Activated CD4-positive, alpha-beta memory T cell treated with anti-CD3 and anti-CD28 coated beads for 36 hours (primary cell): ENCODE data around the gene PLEKHA8. TPM values are rescaled to one million over a fixed set of nuclear protein-coding genes. Genes with fewer than 3 reads are reported as not detected.

Experiments used
- CTCF ChIA-PET: fragments of 350-600 bp; sonication (Branson Sonifier 250); formaldehyde crosslinking; loops from one replicate; lab custom pipeline; 2021; ENCODE audit warnings: antibody characterized with exemption, inconsistent platforms; lab: Charles Lee
- POLR2A ChIA-PET: fragments of 350-600 bp; sonication (Branson Sonifier 250); formaldehyde crosslinking; loops from one replicate; lab custom pipeline; 2021; ENCODE audit warnings: antibody characterized with exemption; lab: Charles Lee
- DNase-seq: peaks from one replicate; pipeline ENCODE4 v3.0.0-alpha.2; 2020
- H3K27ac Mint-ChIP-seq: one replicate; pipeline ENCODE4 v1.8.0; 2021; ENCODE audit warnings: mixed read lengths
- H3K27me3 Mint-ChIP-seq: one replicate; pipeline ENCODE4 v1.8.0; 2021; ENCODE audit warnings: mixed read lengths
- H3K36me3 Mint-ChIP-seq: one replicate; pipeline ENCODE4 v1.8.0; 2021; ENCODE audit warnings: mixed read lengths
- H3K4me1 Mint-ChIP-seq: one replicate; pipeline ENCODE4 v1.8.0; 2021; ENCODE audit warnings: low read depth, mixed read lengths
- H3K4me3 Mint-ChIP-seq: one replicate; pipeline ENCODE4 v1.8.0; 2021; ENCODE audit warnings: mild to moderate bottlenecking, mixed read lengths
- H3K9me3 Mint-ChIP-seq: one replicate; pipeline ENCODE4 v1.8.0; 2021; ENCODE audit warnings: mixed read lengths
- intact Hi-C: fragments of 100-400 bp; cut with micrococcal nuclease; formaldehyde crosslinking; loops from one replicate; pipeline ENCODE4 v1.15.1; 2023
- total RNA-seq, 2 experiments: library from RNA; stranded (reverse); gene quantifications; one replicate each; pipeline ENCODE4 v1.2.3, GENCODE V29; 2021

PLEKHA8 gene
- total RNA-seq, 2 experiments from 2014 or later: 9.4 to 10.1 TPM

DNA sequence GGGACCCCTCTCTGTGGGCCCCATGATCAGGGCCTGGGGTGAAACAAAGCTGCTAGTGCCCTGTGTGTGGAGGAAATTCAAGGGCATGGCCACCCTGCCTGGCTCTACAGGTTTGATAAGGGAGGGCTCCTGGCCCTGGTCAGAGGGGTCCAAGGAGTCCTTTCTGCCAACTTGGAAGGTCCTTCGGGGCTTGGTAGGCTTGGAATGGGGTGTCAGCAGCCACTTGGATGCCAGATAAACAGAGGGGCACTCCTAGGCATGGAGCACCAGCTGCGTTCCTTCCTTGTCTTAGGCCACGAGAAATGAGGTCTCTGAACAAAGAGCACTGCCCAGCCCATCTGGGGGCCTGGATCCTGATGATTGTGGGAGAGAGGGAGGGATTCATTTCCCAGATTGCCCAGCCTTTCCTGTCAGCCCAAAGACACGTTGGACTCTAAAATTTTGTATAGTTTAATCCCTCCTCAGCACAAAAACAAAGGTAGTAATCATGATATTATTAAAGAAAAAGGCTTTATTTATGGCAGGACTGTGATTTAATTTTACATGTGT, 111.7 kb downstream of the PLEKHA8 start:
- Mint-ChIP-seq H3K27ac (no peak overlapping the region), H3K4me1 (no peaks in the 10 kb centered on the region), H3K4me3 (no peak overlapping the region), H3K9me3 (no peaks in the 10 kb centered on the region), H3K36me3 (no peaks in the 10 kb centered on the region), H3K27me3 (no peaks in the 10 kb centered on the region)
- no peak for DNase-seq
- CTCF ChIA-PET: no interaction called here
- intact Hi-C loops: loop anchor here (10.0 kb wide), 1 partner anchor 215 kb away; no protein-coding TSS in a partner anchor
- POLR2A ChIA-PET: no interaction called here

DNA sequence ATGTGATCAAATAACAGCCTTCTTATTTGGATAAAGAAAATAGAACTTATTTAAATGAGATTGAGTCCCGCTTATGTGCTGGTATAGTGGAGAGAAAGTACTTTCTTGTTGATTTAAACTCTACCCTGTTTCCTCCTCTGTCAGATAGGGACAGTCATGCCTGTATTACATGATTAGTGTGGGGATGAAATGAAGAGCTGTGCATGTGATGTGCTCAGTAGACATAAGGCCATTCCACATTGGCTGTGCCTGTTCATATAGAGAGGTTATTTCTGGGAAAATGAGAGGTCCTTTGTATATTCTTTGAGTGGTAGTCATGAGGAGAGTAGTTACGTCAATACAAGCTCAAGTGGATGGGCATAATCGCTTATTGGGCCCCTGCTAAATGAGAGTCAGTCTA, 112.2 kb downstream of the PLEKHA8 start:
- Mint-ChIP-seq H3K27ac (no peak overlapping the region), H3K4me1 (no peaks in the 10 kb centered on the region), H3K9me3 (no peaks in the 10 kb centered on the region), H3K4me3 (no peak overlapping the region), H3K27me3 (no peaks in the 10 kb centered on the region), H3K36me3 (no peaks in the 10 kb centered on the region)
- no peak for DNase-seq
- intact Hi-C loops: no loop called here
- POLR2A ChIA-PET: no interaction called here
- CTCF ChIA-PET: interaction anchor here (0.6 kb wide), 1 partner anchor 224 kb away, joined by 3 read pairs; no protein-coding TSS in a partner anchor

DNA sequence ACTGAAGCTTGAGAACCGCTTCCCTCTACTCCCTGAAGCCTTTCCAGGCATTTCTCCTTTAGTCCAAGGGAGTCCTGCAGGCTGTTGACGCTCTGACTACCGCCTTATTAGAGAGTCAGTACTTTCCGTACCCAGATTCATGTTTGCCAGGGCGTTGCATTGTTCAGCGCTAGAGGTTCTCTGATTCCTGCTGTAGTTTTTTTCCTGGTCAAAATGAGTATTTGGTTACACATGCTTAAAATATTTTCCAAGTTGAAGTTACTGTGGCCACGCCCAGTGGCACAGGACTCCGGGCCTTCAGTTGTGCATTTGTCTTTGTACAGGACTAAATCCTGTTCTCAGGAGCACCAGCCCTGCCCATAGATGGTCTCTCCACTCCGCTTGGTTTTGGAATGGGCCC, 114.5 kb downstream of the PLEKHA8 start:
- no peaks in the 10 kb centered on the region for H3K4me1 Mint-ChIP-seq
- no peaks in the 10 kb centered on the region for H3K27me3 Mint-ChIP-seq
- no peak overlapping the region for H3K4me3 Mint-ChIP-seq
- H3K36me3 Mint-ChIP-seq: no peaks in the 10 kb centered on the region
- no peaks in the 10 kb centered on the region for H3K9me3 Mint-ChIP-seq
- H3K27ac Mint-ChIP-seq: no peak overlapping the region
- intact Hi-C loops: no loop called here
- CTCF ChIA-PET: no interaction called here
- DNase-seq: no peak
- POLR2A ChIA-PET: no interaction called here

DNA sequence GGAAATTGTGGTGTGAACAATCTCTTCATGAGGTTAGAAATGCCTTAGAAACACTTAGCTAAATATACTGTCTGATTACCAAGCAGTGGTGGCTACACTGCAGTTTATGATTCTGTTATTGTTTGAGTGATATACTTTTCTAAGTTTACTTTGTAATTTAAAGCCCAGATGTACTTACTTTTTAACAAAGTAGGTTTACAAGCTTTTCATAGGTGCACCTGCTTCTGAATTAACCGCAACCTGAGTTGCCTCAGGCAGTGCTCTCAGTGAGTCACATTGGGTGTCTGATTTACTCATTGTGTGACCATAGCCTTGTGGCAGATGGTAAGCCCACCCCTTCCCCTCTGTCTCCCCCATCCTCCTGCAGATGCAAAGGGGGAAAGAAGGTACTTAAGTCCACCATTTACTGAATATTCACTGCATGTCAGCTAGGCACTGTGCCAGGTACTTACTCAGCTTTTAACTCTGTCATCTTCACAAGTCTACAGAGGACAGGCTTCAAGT, 115.6 kb downstream of the PLEKHA8 start:
- Mint-ChIP-seq H3K27ac (no peak overlapping the region), H3K27me3 (no peaks in the 10 kb centered on the region), H3K4me3 (no peak overlapping the region), H3K9me3 (no peaks in the 10 kb centered on the region), H3K4me1 (no peaks in the 10 kb centered on the region), H3K36me3 (no peaks in the 10 kb centered on the region)
- intact Hi-C loops: no loop called here
- ChIA-PET CTCF (interaction anchor here (0.6 kb wide), 1 partner anchor 132 kb away, joined by 3 read pairs; no protein-coding TSS in a partner anchor), POLR2A (no interaction called here)
- peak; percentile 25 for DNase-seq

DNA sequence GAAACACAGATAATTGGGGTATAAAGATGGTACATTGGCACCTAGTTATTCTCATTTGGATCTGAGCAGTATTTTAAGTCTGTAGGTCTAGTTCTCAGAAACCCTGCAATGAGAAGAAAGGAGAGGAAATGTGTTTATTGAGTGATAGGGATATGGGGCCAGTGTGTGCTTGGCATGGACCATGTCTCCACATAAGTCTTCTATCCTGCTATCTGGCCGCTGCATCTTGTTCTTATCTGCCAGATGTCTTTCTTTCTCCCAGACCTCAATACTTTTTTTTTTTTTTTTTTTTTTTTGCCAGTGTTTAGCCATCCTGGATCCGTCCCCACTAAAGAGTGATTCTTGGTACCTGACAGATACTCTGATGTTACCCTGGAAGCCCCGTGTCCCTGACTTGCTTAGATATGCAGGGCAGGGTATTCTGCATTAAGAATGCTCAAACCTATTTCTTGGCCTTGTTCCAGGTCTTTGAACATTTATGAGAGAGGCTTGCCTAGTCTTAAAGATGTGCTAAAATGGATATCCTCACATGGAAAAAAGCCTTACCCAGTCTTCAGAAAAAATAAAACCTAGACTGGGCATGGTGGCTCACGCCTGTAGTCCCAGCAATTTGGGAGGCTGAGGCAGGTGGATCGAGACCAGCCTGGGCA, 116.6 kb downstream of the PLEKHA8 start:
- DNase-seq: no peak
- Mint-ChIP-seq H3K27me3 (no peaks in the 10 kb centered on the region), H3K27ac (no peak overlapping the region), H3K4me1 (no peaks in the 10 kb centered on the region), H3K4me3 (no peak overlapping the region), H3K36me3 (no peaks in the 10 kb centered on the region), H3K9me3 (no peaks in the 10 kb centered on the region)
- intact Hi-C loops: no loop called here
- POLR2A ChIA-PET: no interaction called here
- CTCF ChIA-PET: no interaction called here

DNA sequence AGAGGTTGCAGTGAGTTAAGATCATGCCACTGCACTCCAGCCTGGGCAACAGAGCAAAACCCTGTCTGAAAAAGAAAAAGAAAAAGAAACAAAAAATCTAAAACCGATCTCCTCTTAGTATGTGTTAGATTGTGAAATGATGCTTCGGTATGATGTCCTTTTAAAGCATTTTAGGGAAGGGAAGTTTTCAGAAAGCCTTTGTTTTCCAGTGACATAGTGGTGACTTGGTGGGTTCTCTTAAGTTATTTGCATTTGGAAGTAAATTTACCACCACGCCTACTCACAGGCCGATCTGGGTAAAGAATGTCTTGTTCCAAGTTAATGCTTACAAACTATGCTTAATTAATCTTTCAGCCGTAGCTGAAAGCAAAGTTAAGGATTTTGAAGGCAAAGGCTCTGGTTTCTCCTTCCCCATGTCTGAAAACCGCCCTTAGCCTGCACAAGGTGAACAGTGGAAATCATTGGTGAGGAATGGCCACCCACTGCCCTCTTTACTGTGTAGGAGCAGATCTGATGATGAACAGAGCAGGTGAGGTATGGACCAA, 117.3 kb downstream of the PLEKHA8 start:
- Mint-ChIP-seq H3K27ac (no peak overlapping the region), H3K9me3 (no peaks in the 10 kb centered on the region), H3K4me1 (no peaks in the 10 kb centered on the region), H3K4me3 (no peak overlapping the region), H3K36me3 (peaks cover 2% of the 10 kb centered on the region), H3K27me3 (no peaks in the 10 kb centered on the region)
- intact Hi-C loops: no loop called here
- CTCF ChIA-PET: no interaction called here
- no peak for DNase-seq
- POLR2A ChIA-PET: no interaction called here

DNA sequence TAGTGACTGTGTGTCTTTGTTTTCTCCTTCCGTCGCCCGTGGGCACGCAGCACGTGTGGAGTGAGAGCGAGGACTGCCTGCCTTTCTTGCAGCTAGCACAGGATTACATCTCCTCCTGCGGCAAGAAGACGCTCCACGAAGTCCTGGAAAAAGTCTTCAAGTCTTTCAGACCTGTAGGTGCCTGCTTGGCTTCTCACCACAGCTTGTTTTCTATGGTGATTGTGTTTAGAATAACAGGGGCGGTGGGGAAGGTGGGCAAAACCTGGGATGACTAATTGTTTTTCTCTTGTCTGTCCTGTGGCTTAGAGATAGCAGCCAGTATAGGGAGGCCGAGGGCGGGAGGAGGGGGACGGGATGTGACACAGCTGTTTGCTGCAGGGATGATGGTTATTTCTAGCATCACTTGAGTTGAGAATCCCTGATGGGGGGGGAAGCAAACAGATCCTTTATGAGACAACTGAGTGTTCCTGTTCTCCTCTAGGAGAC, 118.0 kb downstream of the PLEKHA8 start:
- CTCF ChIA-PET: no interaction called here
- intact Hi-C loops: no loop called here
- no peaks in the 10 kb centered on the region for H3K9me3 Mint-ChIP-seq
- H3K27me3 Mint-ChIP-seq: no peaks in the 10 kb centered on the region
- POLR2A ChIA-PET: no interaction called here
- no peaks in the 10 kb centered on the region for H3K4me1 Mint-ChIP-seq
- H3K4me3 Mint-ChIP-seq: no peak overlapping the region
- no peak for DNase-seq
- H3K36me3 Mint-ChIP-seq: peaks cover 2% of the 10 kb centered on the region
- no peak overlapping the region for H3K27ac Mint-ChIP-seq

DNA sequence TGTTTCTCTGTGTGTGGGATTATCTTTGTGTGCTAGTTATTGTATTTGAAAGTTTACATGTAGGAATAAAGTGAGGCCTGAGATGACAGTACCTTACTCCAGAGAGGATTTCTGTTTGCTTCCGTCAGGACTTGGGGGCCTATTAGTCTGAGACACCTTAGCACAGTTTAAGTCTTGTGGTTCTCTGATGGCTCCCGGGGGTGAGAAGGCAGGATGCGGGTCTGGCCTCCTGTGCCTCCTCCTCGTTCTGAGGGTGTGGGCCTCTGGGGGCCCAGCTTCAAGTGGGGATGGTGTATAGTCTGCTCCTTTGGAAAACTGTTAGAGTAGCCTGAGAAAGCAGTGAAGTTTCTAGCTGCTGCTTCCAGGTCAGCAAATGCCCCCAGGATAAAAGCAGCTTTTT, 119.0 kb downstream of the PLEKHA8 start:
- H3K4me1 Mint-ChIP-seq: no peaks in the 10 kb centered on the region
- ChIA-PET POLR2A (no interaction called here), CTCF (no interaction called here)
- H3K36me3 Mint-ChIP-seq: peaks cover 4% of the 10 kb centered on the region
- no peak for DNase-seq
- no peaks in the 10 kb centered on the region for H3K9me3 Mint-ChIP-seq
- intact Hi-C loops: no loop called here
- no peak overlapping the region for H3K4me3 Mint-ChIP-seq
- H3K27ac Mint-ChIP-seq: no peak overlapping the region
- H3K27me3 Mint-ChIP-seq: no peaks in the 10 kb centered on the region

DNA sequence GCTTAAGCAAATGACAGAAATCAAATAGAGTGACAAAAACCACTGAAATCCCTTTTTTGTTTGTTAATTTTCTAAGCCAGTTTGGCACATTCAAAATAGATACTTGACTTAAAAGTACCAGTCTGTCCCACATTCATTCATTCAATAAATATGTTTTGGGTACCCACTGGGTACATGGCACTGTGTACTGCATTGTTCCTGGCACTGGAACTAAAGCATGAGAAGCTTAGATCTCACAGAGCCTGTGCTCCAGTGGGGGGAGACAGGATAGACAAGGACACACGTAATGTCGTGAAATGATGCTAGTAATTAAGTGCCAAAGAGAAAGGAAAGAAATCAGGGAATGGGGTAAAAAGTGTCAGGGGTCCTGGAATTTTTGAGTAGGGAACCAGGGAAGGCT, 119.6 kb downstream of the PLEKHA8 start:
- ChIA-PET POLR2A (no interaction called here), CTCF (no interaction called here)
- intact Hi-C loops: loop anchor here (2.0 kb wide), 1 partner anchor 15 kb away; no protein-coding TSS in a partner anchor
- Mint-ChIP-seq H3K4me1 (no peaks in the 10 kb centered on the region), H3K36me3 (peaks cover 4% of the 10 kb centered on the region), H3K4me3 (no peak overlapping the region), H3K9me3 (no peaks in the 10 kb centered on the region), H3K27me3 (no peaks in the 10 kb centered on the region), H3K27ac (no peak overlapping the region)
- no peak for DNase-seq

DNA sequence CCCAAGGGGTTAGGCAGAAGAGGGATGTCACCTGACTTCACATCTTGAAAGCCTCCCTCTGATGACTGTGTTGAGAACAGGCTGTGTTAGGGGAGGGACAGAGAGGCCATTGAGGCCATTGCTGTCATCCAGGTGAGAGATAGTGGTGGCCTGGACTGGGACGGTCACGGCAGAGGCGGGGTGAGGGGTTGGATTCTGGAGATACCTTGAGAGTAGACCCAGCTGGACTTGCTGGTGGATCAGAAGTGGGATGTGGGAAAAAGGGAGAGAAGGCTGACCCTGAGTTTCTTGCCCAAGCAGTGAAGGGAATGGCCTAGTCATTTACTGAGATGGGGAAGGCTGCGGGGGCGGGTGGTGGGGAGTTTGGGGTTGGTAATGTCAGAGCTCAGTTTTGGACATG, 120.2 kb downstream of the PLEKHA8 start:
- POLR2A ChIA-PET: no interaction called here
- no peaks in the 10 kb centered on the region for H3K4me1 Mint-ChIP-seq
- no peak overlapping the region for H3K4me3 Mint-ChIP-seq
- CTCF ChIA-PET: no interaction called here
- intact Hi-C loops: loop anchor here (2.0 kb wide), 1 partner anchor 14 kb away; no protein-coding TSS in a partner anchor
- no peak overlapping the region for H3K27ac Mint-ChIP-seq
- DNase-seq: no peak
- H3K27me3 Mint-ChIP-seq: no peaks in the 10 kb centered on the region
- no peaks in the 10 kb centered on the region for H3K9me3 Mint-ChIP-seq
- H3K36me3 Mint-ChIP-seq: peaks cover 4% of the 10 kb centered on the region

DNA sequence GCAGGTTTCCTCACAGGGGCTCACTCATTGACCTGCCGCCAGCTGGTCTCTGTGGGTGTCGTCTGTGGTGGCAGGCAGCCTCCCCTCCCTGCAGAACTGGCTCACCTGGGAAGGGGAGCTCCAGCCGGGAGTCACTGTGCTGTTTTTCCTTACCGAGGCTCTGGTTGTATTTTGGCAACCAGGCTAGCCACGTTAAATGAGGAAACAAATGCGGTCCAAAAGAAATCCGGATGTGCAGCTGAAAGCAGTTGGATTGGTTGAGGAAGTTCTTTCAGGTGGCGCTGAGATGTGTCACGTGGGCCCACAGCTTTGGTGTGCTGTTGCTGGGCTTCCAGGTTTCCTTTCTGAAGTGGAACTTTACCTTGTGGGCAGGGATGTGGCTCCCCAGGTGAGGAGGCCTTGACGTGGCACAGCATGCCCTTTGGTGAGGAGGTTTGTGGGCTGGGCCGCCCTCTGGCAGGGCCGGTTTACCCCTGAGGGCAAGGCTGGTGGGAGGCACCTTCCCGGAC, 120.8 kb downstream of the PLEKHA8 start:
- H3K27me3 Mint-ChIP-seq: no peaks in the 10 kb centered on the region
- no peaks in the 10 kb centered on the region for H3K4me1 Mint-ChIP-seq
- POLR2A ChIA-PET: no interaction called here
- CTCF ChIA-PET: no interaction called here
- no peak overlapping the region for H3K4me3 Mint-ChIP-seq
- peaks cover 4% of the 10 kb centered on the region for H3K36me3 Mint-ChIP-seq
- H3K9me3 Mint-ChIP-seq: no peaks in the 10 kb centered on the region
- peak; percentile 51 for DNase-seq
- intact Hi-C loops: loop anchor here (2.0 kb wide), 1 partner anchor 14 kb away; no protein-coding TSS in a partner anchor
- no peak overlapping the region for H3K27ac Mint-ChIP-seq

DNA sequence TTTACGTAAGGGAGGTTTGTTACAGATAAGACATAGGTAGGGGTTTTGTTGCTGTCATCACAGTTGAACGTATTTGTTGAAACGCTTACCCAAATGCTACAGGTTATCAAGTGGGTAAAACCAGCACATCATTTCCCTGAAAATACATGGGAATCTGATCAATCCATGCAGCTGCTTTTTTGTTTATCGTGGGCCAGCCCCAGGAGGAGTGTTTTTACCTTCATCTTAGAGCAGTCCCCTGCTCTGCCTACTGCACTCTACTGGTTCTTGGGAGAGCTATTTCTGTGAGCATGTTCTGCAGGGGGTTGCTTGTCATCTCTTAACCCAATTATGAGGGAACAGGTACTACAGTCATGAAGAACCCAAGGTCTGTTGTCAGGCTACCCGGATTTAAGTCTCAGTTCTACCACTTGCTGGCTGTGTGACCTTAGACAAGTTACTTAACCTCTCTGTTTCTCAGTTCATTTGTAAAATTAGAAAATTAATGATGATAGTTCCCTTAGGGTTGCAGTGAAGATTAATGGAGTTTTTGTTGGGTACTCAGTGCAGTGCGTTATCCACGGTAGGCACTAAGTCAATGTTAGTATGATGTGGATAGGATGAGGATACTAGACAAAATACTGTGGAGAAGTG, 121.5 kb downstream of the PLEKHA8 start:
- no peak for DNase-seq
- Mint-ChIP-seq H3K36me3 (peaks cover 4% of the 10 kb centered on the region), H3K9me3 (no peaks in the 10 kb centered on the region), H3K4me1 (no peaks in the 10 kb centered on the region), H3K4me3 (no peak overlapping the region), H3K27ac (no peak overlapping the region), H3K27me3 (no peaks in the 10 kb centered on the region)
- intact Hi-C loops: loop anchor here (2.0 kb wide), 1 partner anchor 13 kb away; no protein-coding TSS in a partner anchor
- ChIA-PET POLR2A (no interaction called here), CTCF (no interaction called here)
